Activated CD8-positive, alpha-beta T cell treated with anti-CD3 and anti-CD28 coated beads, Interleukin-2, amount 10 ng/mL, durations not matched to agents 7 days and 5 days (primary cell): ENCODE measurements around the gene LCN2. TPM values are rescaled to one million over a fixed set of nuclear protein-coding genes. Genes with fewer than 3 reads are reported as not detected.
A peak's percentile ranks its signal among the peaks of the same experiment; 100 is the strongest.

Experiments
- ATAC-seq: fragments of 150-1000 bp; cut with Tn5 transposase; one replicate; pipeline ENCODE4 v1.10.0; 2021; ENCODE audit warnings: moderate library complexity
- CTCF ChIA-PET: fragments of 350-600 bp; sonication (Branson Sonifier 250); formaldehyde crosslinking; loops from one replicate; lab custom pipeline; 2021; ENCODE audit warnings: antibody characterized with exemption; lab: Charles Lee
- POLR2A ChIA-PET: fragments of 350-600 bp; sonication (Branson Sonifier 250); formaldehyde crosslinking; loops from one replicate; lab custom pipeline; 2021; ENCODE audit warnings: antibody characterized with exemption; lab: Charles Lee
- DNase-seq: peaks from one replicate; pipeline ENCODE4 v3.0.0-alpha.2; 2020
- H3K27ac Mint-ChIP-seq: one replicate; pipeline ENCODE4 v1.8.0; 2021; ENCODE audit warnings: mild to moderate bottlenecking, mixed read lengths
- H3K27me3 Mint-ChIP-seq: one replicate; pipeline ENCODE4 v1.8.0; 2021; ENCODE audit warnings: low read depth, mixed read lengths
- H3K36me3 Mint-ChIP-seq: one replicate; pipeline ENCODE4 v1.8.0; 2021; ENCODE audit warnings: low read depth, mixed read lengths
- H3K4me1 Mint-ChIP-seq: one replicate; pipeline ENCODE4 v1.8.0; 2021; ENCODE audit warnings: low read depth, mixed read lengths
- H3K4me3 Mint-ChIP-seq: one replicate; pipeline ENCODE4 v1.8.0; 2021; ENCODE audit warnings: mild to moderate bottlenecking, mixed read lengths
- H3K9me3 Mint-ChIP-seq: one replicate; pipeline ENCODE4 v1.8.0; 2022; ENCODE audit warnings: mixed read lengths; ENCODE audit not compliant: insufficient read depth
- total RNA-seq, 2 experiments: library from RNA; stranded (reverse); gene quantifications; one replicate each; pipeline ENCODE4 v1.2.3, GENCODE V29; 2021

Gene LCN2
- total RNA-seq, 2 experiments from 2014 or later: not detected

- Mint-ChIP-seq H3K4me1 (peaks cover 18% of the 10 kb centered on the region), H3K9me3 (no peaks in the 10 kb centered on the region), H3K36me3 (peaks cover 36% of the 10 kb centered on the region), H3K27me3 (no peaks in the 10 kb centered on the region), H3K4me3 (no peak overlapping the region), H3K27ac (peak overlapping the region; percentile 41)
- ATAC-seq (no peak), DNase-seq (no peak)
- CTCF ChIA-PET: no interaction called here
- POLR2A ChIA-PET: no interaction called here
Measured at GRCh38 chr9:128164307-128164885, 15.1 kb downstream of the LCN2 start.

DNA sequence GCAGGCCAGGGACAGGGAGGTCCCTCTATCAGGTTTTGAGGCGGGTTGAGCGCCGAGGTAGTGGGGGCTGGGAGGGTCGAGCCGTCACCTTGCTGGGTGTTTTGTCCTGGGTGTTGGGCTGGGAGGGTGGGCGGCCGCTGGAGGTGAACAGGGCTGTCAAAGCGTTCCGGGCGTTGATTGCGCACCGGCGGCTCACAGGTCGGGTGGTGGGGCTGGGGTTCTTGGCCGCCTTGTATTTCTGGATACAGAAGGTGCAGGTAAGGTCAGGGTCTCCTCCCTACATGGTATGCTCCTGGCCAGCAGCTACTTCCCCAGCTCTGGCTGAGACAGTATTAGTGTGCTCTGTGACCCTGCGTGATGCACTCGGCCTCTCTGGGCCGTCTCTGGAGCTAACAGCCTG is 16.9 kb downstream of the LCN2 start:
- Mint-ChIP-seq H3K4me1 (peaks cover 10% of the 10 kb centered on the region), H3K27ac (no peak overlapping the region)
- CTCF ChIA-PET: no interaction called here

DNA sequence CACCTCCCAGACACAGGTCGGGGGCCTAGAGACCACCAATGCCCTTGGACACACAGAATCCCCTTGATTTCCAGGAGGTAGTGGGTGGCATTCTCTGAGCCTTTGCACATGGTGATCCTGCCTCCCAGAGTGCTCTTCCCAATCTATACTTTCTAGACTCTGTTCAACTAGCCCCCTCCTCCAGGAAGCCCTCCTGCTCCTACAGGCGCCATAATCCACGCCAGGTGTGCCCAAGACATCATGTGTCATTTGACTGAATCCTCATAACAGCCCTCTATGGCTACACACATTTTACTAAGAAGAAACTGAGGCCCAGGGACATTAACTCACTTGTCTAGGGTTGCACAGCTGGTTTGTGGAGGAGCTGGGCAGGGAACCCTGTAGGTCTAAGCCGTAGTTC is 18.0 kb downstream of the LCN2 start:
- no peaks in the 10 kb centered on the region for H3K9me3 Mint-ChIP-seq
- ATAC-seq: no peak
- CTCF ChIA-PET: no interaction called here

More for the DNA sequence above, 16.9 kb downstream of the LCN2 start:
- Mint-ChIP-seq H3K9me3 (no peaks in the 10 kb centered on the region), H3K36me3 (peaks cover 43% of the 10 kb centered on the region), H3K4me3 (no peak overlapping the region), H3K27me3 (no peaks in the 10 kb centered on the region)
- DNase-seq (no peak), ATAC-seq (no peak)
- POLR2A ChIA-PET: no interaction called here

DNA sequence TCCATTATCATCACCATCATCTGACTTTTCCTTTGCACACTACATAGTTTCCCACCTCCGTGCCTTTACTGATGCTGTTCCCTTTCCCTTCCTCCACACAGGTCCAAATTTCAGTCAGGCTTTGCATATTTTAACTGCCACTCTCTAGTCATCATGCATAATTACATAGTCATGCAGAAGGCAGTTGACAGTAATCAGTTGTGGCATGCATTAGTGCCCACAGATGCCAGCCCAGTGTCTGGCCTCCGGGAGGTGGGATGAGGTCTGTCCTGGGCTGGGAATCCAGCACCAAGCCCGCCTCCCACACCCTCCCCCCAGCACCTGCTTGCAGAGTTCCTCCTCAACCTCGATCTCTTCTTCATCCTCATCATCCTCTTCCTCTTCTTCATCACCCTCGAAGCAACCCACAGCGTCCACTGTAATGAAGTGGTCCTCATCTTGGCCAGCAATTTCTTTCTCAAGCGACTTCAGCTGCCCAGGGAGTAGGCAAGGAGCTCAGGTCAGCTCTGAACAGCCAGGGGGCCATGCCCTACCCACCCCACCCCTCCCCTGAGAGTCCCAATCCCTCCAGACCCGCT is 19.6 kb downstream of the LCN2 start:
- Mint-ChIP-seq H3K9me3 (no peaks in the 10 kb centered on the region), H3K4me1 (no peaks in the 10 kb centered on the region), H3K4me3 (no peak overlapping the region), H3K27ac (no peak overlapping the region), H3K36me3 (peaks cover 38% of the 10 kb centered on the region), H3K27me3 (no peaks in the 10 kb centered on the region)
- ATAC-seq (no peak), DNase-seq (no peak)
- CTCF ChIA-PET: interaction anchor here (1.7 kb wide), 1 partner anchor 15 kb away, joined by 5 read pairs; no protein-coding TSS in a partner anchor
- POLR2A ChIA-PET: interaction anchor here (1.0 kb wide), 1 partner anchor 8 kb away, joined by 3 read pairs; no protein-coding TSS in a partner anchor

More for the DNA sequence above, 18.0 kb downstream of the LCN2 start:
- Mint-ChIP-seq H3K4me3 (no peak overlapping the region), H3K4me1 (peaks cover 3% of the 10 kb centered on the region), H3K27ac (no peak overlapping the region), H3K27me3 (no peaks in the 10 kb centered on the region), H3K36me3 (peaks cover 42% of the 10 kb centered on the region)
- POLR2A ChIA-PET: no interaction called here
- no peak for DNase-seq

GRCh38 chr9:128169492-128169891 is 20.2 kb downstream of the LCN2 start:
- DNase-seq: no peak
- Mint-ChIP-seq H3K4me1 (no peaks in the 10 kb centered on the region), H3K27ac (peak overlapping the region; percentile 12), H3K27me3 (no peaks in the 10 kb centered on the region), H3K36me3 (peaks cover 34% of the 10 kb centered on the region), H3K9me3 (no peaks in the 10 kb centered on the region), H3K4me3 (no peak overlapping the region)
- CTCF ChIA-PET: interaction anchor here (1.4 to 1.7 kb wide), 2 partner anchors 14 to 21 kb away, joined by 4 to 5 read pairs; no protein-coding TSS in a partner anchor
- no peak for ATAC-seq
- POLR2A ChIA-PET: interaction anchor here (1.0 kb wide), 1 partner anchor 9 kb away, joined by 3 read pairs; no protein-coding TSS in a partner anchor

- CTCF ChIA-PET: interaction anchor here (1.3 to 1.7 kb wide), 3 partner anchors 14 to 192 kb away, joined by 4 to 5 read pairs (median 4); no protein-coding TSS in a partner anchor
- Mint-ChIP-seq H3K27me3 (no peaks in the 10 kb centered on the region), H3K27ac (no peak overlapping the region), H3K4me3 (no peak overlapping the region), H3K4me1 (no peaks in the 10 kb centered on the region), H3K36me3 (peaks cover 35% of the 10 kb centered on the region), H3K9me3 (no peaks in the 10 kb centered on the region)
- no peak for ATAC-seq
- POLR2A ChIA-PET: no interaction called here
- no peak for DNase-seq
Measured at GRCh38 chr9:128169925-128170324, 20.7 kb downstream of the LCN2 start.

- POLR2A ChIA-PET: no interaction called here
- Mint-ChIP-seq H3K27me3 (no peaks in the 10 kb centered on the region), H3K36me3 (peaks cover 40% of the 10 kb centered on the region), H3K4me3 (no peak overlapping the region), H3K27ac (no peak overlapping the region), H3K9me3 (no peaks in the 10 kb centered on the region), H3K4me1 (no peaks in the 10 kb centered on the region)
- CTCF ChIA-PET: interaction anchor here (0.8 to 0.9 kb wide), 2 partner anchors 15 to 17 kb away, joined by 3 read pairs; partner anchors contain the start of gene CIZ1
- no peak for ATAC-seq
- DNase-seq: no peak
Measured at GRCh38 chr9:128174062-128174461, 24.8 kb downstream of the LCN2 start.

GRCh38 chr9:128175102-128175563 is 25.9 kb downstream of the LCN2 start:
- Mint-ChIP-seq H3K4me3 (no peak overlapping the region), H3K27me3 (no peaks in the 10 kb centered on the region), H3K9me3 (no peaks in the 10 kb centered on the region), H3K27ac (no peak overlapping the region), H3K36me3 (peaks cover 42% of the 10 kb centered on the region), H3K4me1 (no peaks in the 10 kb centered on the region)
- DNase-seq (no peak), ATAC-seq (no peak)
- POLR2A ChIA-PET: no interaction called here
- CTCF ChIA-PET: interaction anchor here (0.8 to 1.1 kb wide), 2 partner anchors 16 to 58 kb away, joined by 3 to 6 read pairs; partner anchors contain the start of gene CIZ1

DNA sequence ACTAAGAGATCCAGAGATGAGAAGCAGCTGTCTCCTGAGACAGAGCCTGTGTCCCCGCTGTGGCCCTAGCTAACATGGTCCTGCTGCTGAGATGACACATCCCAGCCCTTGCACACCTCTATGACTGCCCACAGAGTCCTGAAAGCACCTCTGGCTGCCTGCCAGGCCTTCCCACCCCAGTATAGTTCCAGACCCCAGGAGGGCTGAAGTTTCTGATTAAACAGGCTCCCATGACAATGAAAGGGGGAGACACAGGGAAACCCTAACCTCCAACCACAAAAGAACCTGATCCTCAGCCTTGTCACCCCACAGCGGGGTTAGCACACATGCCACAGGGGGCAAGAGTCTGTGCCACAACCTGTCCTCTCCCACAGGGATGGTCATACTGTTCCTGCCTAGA is 26.5 kb downstream of the LCN2 start:
- Mint-ChIP-seq H3K27me3 (no peaks in the 10 kb centered on the region), H3K4me3 (no peak overlapping the region), H3K36me3 (peaks cover 48% of the 10 kb centered on the region), H3K9me3 (no peaks in the 10 kb centered on the region), H3K27ac (no peak overlapping the region), H3K4me1 (no peaks in the 10 kb centered on the region)
- ChIA-PET POLR2A (no interaction called here), CTCF (interaction anchor here (1.1 kb wide), 1 partner anchor 58 kb away, joined by 6 read pairs; no protein-coding TSS in a partner anchor)
- ATAC-seq (no peak), DNase-seq (no peak)

DNA sequence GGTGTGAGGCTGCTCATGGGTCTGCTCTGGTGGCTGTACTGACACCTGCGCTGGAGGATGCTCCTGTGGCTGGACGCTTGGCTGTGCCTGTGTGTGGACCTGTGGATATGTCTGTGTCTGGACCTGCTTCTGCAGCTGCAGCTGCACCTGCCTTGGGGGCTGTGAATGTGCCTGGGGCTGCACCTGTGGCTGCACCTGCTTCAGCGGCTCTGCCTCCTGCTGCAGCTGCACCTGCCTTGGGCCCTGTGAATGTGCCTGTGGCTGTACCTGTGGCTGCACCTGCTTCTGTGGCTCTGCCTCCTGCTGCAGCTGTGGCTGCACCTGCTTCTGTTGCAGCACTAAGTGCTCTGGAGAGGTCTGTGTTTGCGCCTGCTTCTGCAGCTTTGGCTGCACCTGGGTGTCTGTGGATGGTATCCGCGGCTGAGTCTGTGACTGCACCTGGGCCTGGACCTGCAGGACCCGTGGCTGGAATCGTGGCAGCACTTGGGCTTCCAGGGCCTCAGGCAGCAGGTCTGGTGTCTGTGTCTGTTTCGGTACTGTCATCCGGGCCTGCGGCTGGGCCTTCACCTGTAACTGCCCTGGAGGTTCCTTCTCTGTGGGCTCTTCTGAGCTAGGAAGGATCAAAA is 29.7 kb downstream of the LCN2 start:
- no peak for DNase-seq
- Mint-ChIP-seq H3K27ac (no peak overlapping the region), H3K9me3 (no peaks in the 10 kb centered on the region), H3K4me3 (no peak overlapping the region), H3K36me3 (peaks cover 63% of the 10 kb centered on the region), H3K4me1 (no peaks in the 10 kb centered on the region), H3K27me3 (no peaks in the 10 kb centered on the region)
- POLR2A ChIA-PET: interaction anchor here (0.9 kb wide), 1 partner anchor 12 kb away, joined by 3 read pairs; the partner anchor contains the start of gene CIZ1
- CTCF ChIA-PET: interaction anchor here (2.4 kb wide), 1 partner anchor 11 kb away, joined by 8 read pairs; no protein-coding TSS in a partner anchor
- ATAC-seq: no peak

GRCh38 chr9:128180001-128180400 is 30.7 kb downstream of the LCN2 start:
- no peaks in the 10 kb centered on the region for H3K27me3 Mint-ChIP-seq
- ATAC-seq (no peak), DNase-seq (no peak)
- H3K36me3 Mint-ChIP-seq: peaks cover 63% of the 10 kb centered on the region
- ChIA-PET POLR2A (interaction anchor here (0.9 kb wide), 1 partner anchor 11 kb away, joined by 3 read pairs; the partner anchor contains the start of gene CIZ1), CTCF (interaction anchor here (2.4 kb wide), 1 partner anchor 10 kb away, joined by 8 read pairs; no protein-coding TSS in a partner anchor)
- H3K4me1 Mint-ChIP-seq: no peaks in the 10 kb centered on the region
- H3K9me3 Mint-ChIP-seq: no peaks in the 10 kb centered on the region
- H3K27ac Mint-ChIP-seq: no peak overlapping the region
- H3K4me3 Mint-ChIP-seq: no peak overlapping the region
